Retinal pigment epithelial cell (primary cell): ENCODE data around the gene ATP9B.

Source experiments
- DNase-seq: peaks from one replicate; pipeline ENCODE4 v3.0.0-alpha.2; 2010; ENCODE audit warnings: low read depth
- H3K4me3 ChIP-seq: 2 replicates; pipeline ENCODE4 v1.5.1; 2011; ENCODE audit warnings: mild to moderate bottlenecking, low read length, control low read depth, moderate library complexity
- CTCF ChIP-seq: conservative IDR thresholded peaks from 2 replicates; pipeline ENCODE4 v1.5.1; 2011; ENCODE audit warnings: low read depth, low read length, control low read depth, inconsistent platforms

Gene ATP9B

GRCh38 chr18:79423211-79424007 lies 354.2 kb downstream of the ATP9B start:
- TF ChIP-seq CTCF: no peak
- no peak overlapping the region for H3K4me3 ChIP-seq
- DNase-seq: no peak

GRCh38 chr18:79424008-79424565 lies 354.9 kb downstream of the ATP9B start:
- DNase-seq: no peak
- H3K4me3 ChIP-seq: no peak overlapping the region
- no peak for TF ChIP-seq CTCF

DNA sequence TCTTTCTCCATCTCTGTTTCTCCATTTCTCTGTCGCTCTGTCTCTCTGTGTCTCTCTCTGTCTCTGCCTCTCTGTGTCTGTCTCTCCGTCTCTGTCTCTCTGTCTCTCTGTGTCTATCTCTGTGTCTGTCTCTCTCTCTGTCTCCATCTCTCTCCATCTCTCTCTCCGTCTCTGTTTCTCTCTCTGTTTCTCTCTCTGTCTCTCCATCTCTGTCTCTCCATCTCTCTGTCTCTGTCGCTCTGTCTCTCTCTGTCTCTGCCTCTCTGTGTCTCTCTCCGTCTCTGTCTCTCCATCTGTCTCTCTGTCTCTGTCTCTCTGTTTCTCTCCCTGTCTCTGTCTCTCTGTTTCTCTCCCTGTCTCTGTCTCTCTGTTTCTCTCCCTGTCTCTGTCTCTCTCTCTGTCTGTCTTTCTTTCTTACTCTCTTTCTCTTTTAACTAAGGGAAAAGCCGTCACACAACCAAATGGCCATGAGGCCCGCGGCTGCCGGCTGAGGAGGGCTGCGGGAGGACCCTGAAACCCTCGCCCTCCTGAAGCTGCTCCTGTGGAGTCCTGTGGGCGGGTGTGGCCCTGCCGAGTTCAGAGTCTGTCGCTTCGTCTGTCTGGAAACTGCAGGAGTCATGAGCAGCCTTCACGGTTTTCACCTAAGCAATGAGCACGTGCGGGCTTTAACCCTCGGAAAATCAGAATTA lies 355.8 kb downstream of the ATP9B start:
- DNase-seq: no peak
- no peak for TF ChIP-seq CTCF

GRCh38 chr18:79425569-79425886 lies 356.3 kb downstream of the ATP9B start:
- H3K4me3 ChIP-seq: no peak overlapping the region
- DNase-seq: no peak
- TF ChIP-seq CTCF: no peak

More for the DNA sequence above, 355.8 kb downstream of the ATP9B start:
- no peak overlapping the region for H3K4me3 ChIP-seq

DNA sequence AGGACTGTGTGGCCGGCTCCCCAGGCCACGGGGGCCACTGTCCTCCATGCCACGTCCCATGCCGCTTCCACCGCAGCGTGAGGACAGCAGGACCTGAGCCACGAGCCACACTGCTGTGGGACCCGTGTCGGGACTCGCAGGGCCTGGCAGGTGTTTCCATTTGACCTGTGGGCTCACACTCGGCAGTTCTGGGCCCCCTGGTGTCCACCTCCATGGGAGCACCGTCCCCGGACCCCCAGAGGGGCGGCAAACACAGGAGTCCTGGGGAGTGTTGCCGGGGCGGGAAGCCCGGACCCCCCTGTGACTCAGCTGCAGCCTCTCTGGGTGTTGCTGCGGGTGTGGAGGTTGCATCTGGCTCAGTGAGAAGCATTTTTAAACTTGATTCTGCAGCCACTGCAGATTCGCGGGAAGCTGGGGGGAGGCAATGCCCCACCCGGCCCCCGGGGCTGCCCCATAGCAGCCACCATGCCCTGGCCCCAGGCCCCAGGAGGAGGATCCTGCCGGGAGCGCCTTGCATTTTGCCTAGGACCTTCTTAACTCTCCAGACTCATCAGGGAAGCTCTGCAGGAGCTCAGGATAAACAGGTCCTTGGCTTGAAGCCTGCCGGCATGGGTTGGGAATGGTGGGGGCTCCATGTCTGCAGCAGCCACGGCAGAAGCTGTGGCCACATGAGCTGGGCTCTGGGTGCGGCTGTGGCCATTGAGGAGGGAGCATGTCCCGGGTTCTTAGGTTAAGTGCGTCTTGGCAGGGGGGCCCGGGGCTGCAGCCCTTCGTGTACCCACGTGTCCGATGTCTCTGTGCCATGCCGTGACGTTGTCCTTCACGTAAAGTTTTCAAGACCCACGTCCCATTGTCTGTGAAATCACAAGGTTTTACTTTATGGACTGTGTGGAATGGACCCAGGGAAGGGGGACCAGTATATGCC lies 357.4 kb downstream of the ATP9B start:
- no peak overlapping the region for H3K4me3 ChIP-seq
- TF ChIP-seq CTCF: no peak

GRCh38 chr18:79427368-79428225 lies 358.4 kb downstream of the ATP9B start:
- no peak overlapping the region for H3K4me3 ChIP-seq
- no peak for TF ChIP-seq CTCF
- DNase-seq: no peak

More for the DNA sequence above, 357.4 kb downstream of the ATP9B start:
- DNase-seq: no peak
